IPS DF 6.9 (cell line): ENCODE measurements around the gene NLRC5.
"Not testable (repeated sequence)": the region's sequence is repeated elsewhere in the genome, so short reads cannot be mapped to it uniquely, and the experiment has no call there.

Experiments used
- DNase-seq: peaks from one replicate; pipeline ENCODE4 v3.0.0-alpha.2; 2013; ENCODE audit warnings: low read depth, low spot score
- H3K27ac ChIP-seq: one replicate; pipeline ENCODE4 v1.5.1; 2013; ENCODE audit warnings: low read length, control low read depth
- H3K27me3 ChIP-seq: 2 replicates; pipeline ENCODE4 v1.6.1; 2013; ENCODE audit warnings: mild to moderate bottlenecking, low read length; ENCODE audit not compliant: control insufficient read depth, insufficient read depth
- H3K36me3 ChIP-seq: 2 replicates; pipeline ENCODE4 v1.6.1; 2013; ENCODE audit warnings: low read length; ENCODE audit not compliant: control insufficient read depth, insufficient read depth
- H3K4me1 ChIP-seq: 2 replicates; pipeline ENCODE4 v1.6.1; 2013; ENCODE audit warnings: low read length; ENCODE audit not compliant: control insufficient read depth, insufficient read depth
- H3K4me3 ChIP-seq: 2 replicates; pipeline ENCODE4 v1.5.1; 2013; ENCODE audit warnings: mild to moderate bottlenecking, low read length
- H3K9me3 ChIP-seq: 2 replicates; pipeline ENCODE4 v1.6.1; 2013; ENCODE audit warnings: low read length, inconsistent platforms; ENCODE audit not compliant: control insufficient read depth, insufficient read depth
- WGBS: extraction: QIAGEN DNeasy Blood & Tissue Kit; methylation state at CpG from one replicate; pipeline ENCODE4 v1.1.7; 2013; ENCODE audit warnings: mixed read lengths, missing lambda C conversion rate; ENCODE audit not compliant: insufficient read length, insufficient coverage; 5-methylcytosine and 5-hydroxymethylcytosine counted together

The NLRC5 gene

GRCh38 chr16:57003439-57004386, 14.4 kb downstream of the NLRC5 start:
- Histone ChIP-seq H3K27me3 (no peaks in the 10 kb centered on the region), H3K4me1 (no peaks in the 10 kb centered on the region), H3K36me3 (no peaks in the 10 kb centered on the region), H3K27ac (no peak overlapping the region), H3K4me3 (no peak overlapping the region), H3K9me3 (no peaks in the 10 kb centered on the region)
- WGBS = no CpG with 5 or more reads among the region's 22 CpGs
- DNase-seq = no peak

- Histone ChIP-seq H3K36me3 (no peaks in the 10 kb centered on the region), H3K9me3 (no peaks in the 10 kb centered on the region), H3K4me3 (no peak overlapping the region), H3K27me3 (no peaks in the 10 kb centered on the region), H3K27ac (no peak overlapping the region), H3K4me1 (no peaks in the 10 kb centered on the region)
- no CpG with 5 or more reads among the region's 15 CpGs for WGBS
- DNase-seq = no peak
Measured at GRCh38 chr16:57004387-57005250, 15.3 kb downstream of the NLRC5 start.

- not testable (repeated sequence) for H3K27ac ChIP-seq, H3K4me1 ChIP-seq
- WGBS = no CpG with 5 or more reads among the region's 2 CpGs
Measured at GRCh38 chr16:57005597-57005996, 16.2 kb downstream of the NLRC5 start.

GRCh38 chr16:57007050-57007449, 17.7 kb downstream of the NLRC5 start:
- Histone ChIP-seq H3K9me3 (no peaks in the 10 kb centered on the region), H3K4me1 (0 out of 2 replicates have a peak, but pooled peaks cover 1% of the 10 kb centered on the region), H3K27ac (no peak overlapping the region), H3K36me3 (no peaks in the 10 kb centered on the region), H3K4me3 (no peak overlapping the region), H3K27me3 (no peaks in the 10 kb centered on the region)
- no peak for DNase-seq
- WGBS = no CpG with 5 or more reads among the region's 5 CpGs

More at GRCh38 chr16:57005597-57005996, 16.2 kb downstream of the NLRC5 start:
- H3K4me3 ChIP-seq, DNase-seq, H3K9me3 ChIP-seq, H3K36me3 ChIP-seq, H3K27me3 ChIP-seq: not testable (repeated sequence)

GRCh38 chr16:57007530-57007929, 18.2 kb downstream of the NLRC5 start:
- H3K36me3 ChIP-seq = no peaks in the 10 kb centered on the region
- no peak overlapping the region for H3K27ac ChIP-seq
- no peaks in the 10 kb centered on the region for H3K9me3 ChIP-seq
- DNase-seq = no peak
- WGBS = no CpG with 5 or more reads among the region's 3 CpGs
- no peak overlapping the region for H3K4me3 ChIP-seq
- no peaks in the 10 kb centered on the region for H3K27me3 ChIP-seq
- 0 out of 2 replicates have a peak, but pooled peaks cover 1% of the 10 kb centered on the region for H3K4me1 ChIP-seq

- 0 out of 2 replicates have a peak, but pooled peaks cover 1% of the 10 kb centered on the region for H3K4me1 ChIP-seq
- H3K36me3 ChIP-seq = no peaks in the 10 kb centered on the region
- no peaks in the 10 kb centered on the region for H3K27me3 ChIP-seq
- DNase-seq = no peak
- H3K27ac ChIP-seq = no peak overlapping the region
- WGBS = 100% methylated on average over 1 of the region's 1 CpG
- H3K4me3 ChIP-seq = no peak overlapping the region
- H3K9me3 ChIP-seq = no peaks in the 10 kb centered on the region
Measured at GRCh38 chr16:57008440-57008839, 19.1 kb downstream of the NLRC5 start.

- WGBS = no CpG with 5 or more reads among the region's 2 CpGs
- no peak overlapping the region for H3K4me3 ChIP-seq
- no peak for DNase-seq
- H3K27ac ChIP-seq = no peak overlapping the region
- H3K27me3 ChIP-seq = no peaks in the 10 kb centered on the region
- no peaks in the 10 kb centered on the region for H3K9me3 ChIP-seq
- H3K36me3 ChIP-seq = no peaks in the 10 kb centered on the region
- 0 out of 2 replicates have a peak, but pooled peaks cover 1% of the 10 kb centered on the region for H3K4me1 ChIP-seq
Measured at GRCh38 chr16:57009643-57010170, 20.4 kb downstream of the NLRC5 start.

- Histone ChIP-seq H3K27ac (no peak overlapping the region), H3K4me1 (0 out of 2 replicates have a peak, but pooled peaks cover 1% of the 10 kb centered on the region), H3K9me3 (no peaks in the 10 kb centered on the region), H3K4me3 (no peak overlapping the region), H3K36me3 (no peaks in the 10 kb centered on the region), H3K27me3 (no peaks in the 10 kb centered on the region)
- no peak for DNase-seq
- WGBS = no CpG with 5 or more reads among the region's 13 CpGs
Measured at GRCh38 chr16:57012353-57012752, 23.0 kb downstream of the NLRC5 start.

GRCh38 chr16:57013229-57013628, 23.9 kb downstream of the NLRC5 start:
- no peak overlapping the region for H3K27ac ChIP-seq
- 0 out of 2 replicates have a peak, but pooled peaks cover 1% of the 10 kb centered on the region for H3K4me1 ChIP-seq
- no peak for DNase-seq
- H3K27me3 ChIP-seq = no peaks in the 10 kb centered on the region
- no peak overlapping the region for H3K4me3 ChIP-seq
- H3K36me3 ChIP-seq = no peaks in the 10 kb centered on the region
- H3K9me3 ChIP-seq = no peaks in the 10 kb centered on the region
- no CpG with 5 or more reads among the region's 2 CpGs for WGBS

GRCh38 chr16:57013902-57014301, 24.5 kb downstream of the NLRC5 start:
- WGBS = no CpG with 5 or more reads among the region's 2 CpGs
- H3K36me3 ChIP-seq = no peaks in the 10 kb centered on the region
- 0 out of 2 replicates have a peak, but pooled peaks cover 1% of the 10 kb centered on the region for H3K4me1 ChIP-seq
- no peak for DNase-seq
- H3K9me3 ChIP-seq = no peaks in the 10 kb centered on the region
- H3K27ac ChIP-seq = no peak overlapping the region
- no peak overlapping the region for H3K4me3 ChIP-seq
- no peaks in the 10 kb centered on the region for H3K27me3 ChIP-seq
